HL-60 (cell line): ENCODE measurements around the gene TLR5.

Source experiments
- DNase-seq, 2 experiments: peaks; one replicate each; pipeline ENCODE4 v3.0.0-alpha.2; 2010 to 2020; ENCODE audit warnings: low read depth in 1 of 2, low spot score in 1 of 2
- H3K27ac ChIP-seq: fragments of 250-450 bp; sonication (Bioruptor Pico); replicated peaks from 2 replicates; pipeline ENCODE4 v1.5.1; 2020; ENCODE audit warnings: mild to moderate bottlenecking, moderate library complexity
- H3K27me3 ChIP-seq: fragments of 250-450 bp; sonication (Bioruptor Pico); 2 replicates; pipeline ENCODE4 v1.5.1; 2021; ENCODE audit warnings: mild to moderate bottlenecking, moderate library complexity; ENCODE audit not compliant: insufficient read depth, poor library complexity, severe bottlenecking
- H3K4me3 ChIP-seq: replicated peaks from 2 replicates; pipeline ENCODE4 v1.5.1; 2011; ENCODE audit warnings: mild to moderate bottlenecking, control low read depth, low read length; ENCODE audit not compliant: insufficient read depth
- CTCF ChIP-seq: IDR thresholded peaks from one replicate; pipeline ENCODE4 v1.5.1; 2011; ENCODE audit warnings: low read length, control low read depth, inconsistent platforms; ENCODE audit not compliant: insufficient read depth
- GABPA ChIP-seq: IDR thresholded peaks from 2 replicates; pipeline ENCODE4 v1.6.1; 2012; ENCODE audit warnings: low read depth
- POLR2AphosphoS5 ChIP-seq: IDR thresholded peaks from 2 replicates; pipeline ENCODE4 v1.6.1; 2012; ENCODE audit warnings: low read depth
- REST ChIP-seq: IDR thresholded peaks from 2 replicates; pipeline ENCODE4 v1.6.1; 2012; ENCODE audit warnings: low read depth; ENCODE audit not compliant: insufficient replicate concordance
- SPI1 ChIP-seq: IDR thresholded peaks from 2 replicates; pipeline ENCODE4 v1.6.1; 2012; ENCODE audit warnings: low read depth, mild to moderate bottlenecking, borderline replicate concordance
- long read RNA-seq: library from polyadenylated mRNA; unstranded; transcript quantifications from one replicate; pipeline ENCODE4 v2.0.0, GENCODE V29; 2020

TLR5 gene
- long read RNA-seq, partial matches to known transcripts, result 0 of 3 reads
- long read RNA-seq, other reads (novel, unspliced or antisense), result 3 of 3 reads

GRCh38 chr1:223142795-223143536 is at the start of gene TLR5:
Gene TLR5 (minus strand): TSS chr1:223143248. CDS start chr1:223113031, 30,217 bp downstream.
- Histone ChIP-seq H3K4me3 (peak within 1 kb of the TSS; percentile 64), H3K27me3 (no peaks in the 10 kb centered on the region), H3K27ac (no peak within 1 kb of the TSS)
- TF ChIP-seq GABPA (no peak), CTCF (peak; percentile 41), POLR2AphosphoS5 (no peak), SPI1 (no peak), REST (no peak)
- DNase-seq, result peak; percentile 53 to 64

- no peak overlapping the region for H3K4me3 ChIP-seq
- H3K27me3 ChIP-seq, result no peaks in the 10 kb centered on the region
- no peak for TF ChIP-seq SPI1
- TF ChIP-seq CTCF, result no peak
- no peak for TF ChIP-seq POLR2AphosphoS5
- TF ChIP-seq GABPA, result no peak
- TF ChIP-seq REST, result no peak
- DNase-seq, result no peak
- H3K27ac ChIP-seq, result no peak overlapping the region
Measured at GRCh38 chr1:223189903-223190724, 47.1 kb upstream of the TLR5 start.

GRCh38 chr1:223189525-223189902 is 46.5 kb upstream of the TLR5 start:
- Histone ChIP-seq H3K27ac (no peak overlapping the region), H3K27me3 (no peaks in the 10 kb centered on the region), H3K4me3 (no peak overlapping the region)
- TF ChIP-seq REST (no peak), CTCF (no peak), POLR2AphosphoS5 (no peak), GABPA (no peak), SPI1 (no peak)
- DNase-seq, result no peak
